Measurements from ENCODE around the gene RANGAP1. TPM values are rescaled to one million over a fixed set of nuclear protein-coding genes. Genes with fewer than 3 reads are reported as not detected.

RANGAP1 gene
- total and polyA plus RNA-seq, 2 donors (not counting 1 experiment from before 2014, with no cell fraction given), result 37.2 to 59.9 TPM

DNA sequence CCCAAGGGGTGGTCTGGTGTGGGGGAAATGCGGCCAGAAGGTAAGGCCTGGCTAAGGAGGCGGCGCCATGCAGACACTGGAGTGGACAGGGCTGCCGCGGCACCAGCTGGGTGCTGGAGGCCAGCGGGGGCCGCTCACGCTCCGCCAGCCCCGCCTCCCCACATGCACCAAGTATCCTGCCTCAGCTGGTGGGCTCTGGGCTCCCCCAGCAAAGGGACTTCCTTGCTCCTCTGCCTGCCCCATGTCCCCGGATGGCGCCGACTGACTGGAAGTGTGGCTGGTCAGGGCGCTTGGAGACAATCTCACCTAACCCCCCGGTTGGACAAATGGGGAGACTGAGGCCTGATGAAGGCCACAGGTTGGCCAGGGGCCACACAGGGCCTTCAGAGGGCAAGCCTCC is 37.7 kb downstream of the RANGAP1 start:
- H3K9me3 ChIP-seq (ENCODE audit: control insufficient read depth, insufficient read depth, low read depth, low read length), result no peaks in the 10 kb centered on the region
- H3K27ac ChIP-seq (ENCODE audit: insufficient read depth, low read length), result no peak overlapping the region
- no peaks in the 10 kb centered on the region for H3K4me1 ChIP-seq (ENCODE audit: control insufficient read depth, extremely low read depth, insufficient read depth, low read length)
- no peak for DNase-seq (ENCODE audit: low read depth in 2 of 2)
- H4K20me1 ChIP-seq (ENCODE audit: control insufficient read depth, extremely low read depth, insufficient read depth, low read length), result no peaks in the 10 kb centered on the region
- no peak overlapping the region for H3K4me3 ChIP-seq (replicated peaks in 1 of 4; ENCODE audit: control extremely low read depth in 1 of 4, insufficient read depth in 1 of 4, low read depth in 3 of 4, low read length in 4 of 4)
- TF ChIP-seq EZH2 (IDR thresholded peaks at IDR 0.05; ENCODE audit: low read length, missing control alignments), result no peak
- TF ChIP-seq, protein P1, sequence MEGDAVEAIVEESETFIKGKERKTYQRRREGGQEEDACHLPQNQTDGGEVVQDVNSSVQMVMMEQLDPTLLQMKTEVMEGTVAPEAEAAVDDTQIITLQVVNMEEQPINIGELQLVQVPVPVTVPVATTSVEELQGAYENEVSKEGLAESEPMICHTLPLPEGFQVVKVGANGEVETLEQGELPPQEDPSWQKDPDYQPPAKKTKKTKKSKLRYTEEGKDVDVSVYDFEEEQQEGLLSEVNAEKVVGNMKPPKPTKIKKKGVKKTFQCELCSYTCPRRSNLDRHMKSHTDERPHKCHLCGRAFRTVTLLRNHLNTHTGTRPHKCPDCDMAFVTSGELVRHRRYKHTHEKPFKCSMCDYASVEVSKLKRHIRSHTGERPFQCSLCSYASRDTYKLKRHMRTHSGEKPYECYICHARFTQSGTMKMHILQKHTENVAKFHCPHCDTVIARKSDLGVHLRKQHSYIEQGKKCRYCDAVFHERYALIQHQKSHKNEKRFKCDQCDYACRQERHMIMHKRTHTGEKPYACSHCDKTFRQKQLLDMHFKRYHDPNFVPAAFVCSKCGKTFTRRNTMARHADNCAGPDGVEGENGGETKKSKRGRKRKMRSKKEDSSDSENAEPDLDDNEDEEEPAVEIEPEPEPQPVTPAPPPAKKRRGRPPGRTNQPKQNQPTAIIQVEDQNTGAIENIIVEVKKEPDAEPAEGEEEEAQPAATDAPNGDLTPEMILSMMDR (conservative IDR thresholded peaks at IDR 0.05 in 1 of 2, IDR thresholded peaks at IDR 0.05 in 1 of 2; ENCODE audit: low read depth in 1 of 2, low read length in 2 of 2), result no peak
- no peak overlapping the region for H3K4me2 ChIP-seq (ENCODE audit: extremely low read depth, insufficient read depth, low read length)
- no peaks in the 10 kb centered on the region for H3K27me3 ChIP-seq (ENCODE audit: control insufficient read depth, insufficient read depth, low read length)
- no peaks in the 10 kb centered on the region for H3K79me2 ChIP-seq (ENCODE audit: control insufficient read depth, insufficient read depth, low read length)
- H3K36me3 ChIP-seq (ENCODE audit: control insufficient read depth, insufficient read depth, low read length), result peaks cover 46% of the 10 kb centered on the region
- no peak overlapping the region for H3K9ac ChIP-seq (ENCODE audit: insufficient read depth, low read length)
- no peak overlapping the region for H2AFZ ChIP-seq (ENCODE audit: low read length)

DNA sequence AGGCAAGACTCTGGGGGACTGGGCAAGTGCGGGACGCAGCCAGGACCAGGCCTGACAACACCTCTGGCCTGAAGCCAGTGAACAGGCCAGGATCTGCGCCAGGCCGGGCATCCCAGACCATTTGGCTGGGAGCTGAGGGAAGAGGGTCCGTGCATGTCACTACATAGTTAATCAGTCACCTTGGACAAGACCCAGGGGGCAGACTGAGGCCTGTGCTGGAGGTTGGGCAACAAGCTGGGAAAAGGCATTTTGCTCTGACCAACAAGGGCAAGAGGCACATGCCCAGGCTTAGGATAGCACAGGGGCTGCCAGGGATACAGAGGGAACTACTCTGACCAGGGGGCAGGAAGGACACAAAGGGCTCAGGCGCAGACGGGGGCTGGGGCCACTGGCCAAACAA is 38.3 kb downstream of the RANGAP1 start:
- H3K79me2 ChIP-seq (ENCODE audit: control insufficient read depth, insufficient read depth, low read length), result no peaks in the 10 kb centered on the region
- TF ChIP-seq, protein P1 (conservative IDR thresholded peaks at IDR 0.05 in 1 of 2, IDR thresholded peaks at IDR 0.05 in 1 of 2; ENCODE audit: low read depth in 1 of 2, low read length in 2 of 2), result no peak
- no peak for TF ChIP-seq EZH2 (IDR thresholded peaks at IDR 0.05; ENCODE audit: low read length, missing control alignments)
- no peak overlapping the region for H3K4me3 ChIP-seq (replicated peaks in 1 of 4; ENCODE audit: control extremely low read depth in 1 of 4, insufficient read depth in 1 of 4, low read depth in 3 of 4, low read length in 4 of 4)
- no peak overlapping the region for H2AFZ ChIP-seq (ENCODE audit: low read length)
- no peaks in the 10 kb centered on the region for H3K9me3 ChIP-seq (ENCODE audit: control insufficient read depth, insufficient read depth, low read depth, low read length)
- no peaks in the 10 kb centered on the region for H3K27me3 ChIP-seq (ENCODE audit: control insufficient read depth, insufficient read depth, low read length)
- DNase-seq (ENCODE audit: low read depth in 2 of 2), result no peak
- no peak overlapping the region for H3K4me2 ChIP-seq (ENCODE audit: extremely low read depth, insufficient read depth, low read length)
- H3K36me3 ChIP-seq (ENCODE audit: control insufficient read depth, insufficient read depth, low read length), result peaks cover 41% of the 10 kb centered on the region
- no peak overlapping the region for H3K27ac ChIP-seq (ENCODE audit: insufficient read depth, low read length)
- no peaks in the 10 kb centered on the region for H3K4me1 ChIP-seq (ENCODE audit: control insufficient read depth, extremely low read depth, insufficient read depth, low read length)
- no peak overlapping the region for H3K9ac ChIP-seq (ENCODE audit: insufficient read depth, low read length)
- no peaks in the 10 kb centered on the region for H4K20me1 ChIP-seq (ENCODE audit: control insufficient read depth, extremely low read depth, insufficient read depth, low read length)

DNA sequence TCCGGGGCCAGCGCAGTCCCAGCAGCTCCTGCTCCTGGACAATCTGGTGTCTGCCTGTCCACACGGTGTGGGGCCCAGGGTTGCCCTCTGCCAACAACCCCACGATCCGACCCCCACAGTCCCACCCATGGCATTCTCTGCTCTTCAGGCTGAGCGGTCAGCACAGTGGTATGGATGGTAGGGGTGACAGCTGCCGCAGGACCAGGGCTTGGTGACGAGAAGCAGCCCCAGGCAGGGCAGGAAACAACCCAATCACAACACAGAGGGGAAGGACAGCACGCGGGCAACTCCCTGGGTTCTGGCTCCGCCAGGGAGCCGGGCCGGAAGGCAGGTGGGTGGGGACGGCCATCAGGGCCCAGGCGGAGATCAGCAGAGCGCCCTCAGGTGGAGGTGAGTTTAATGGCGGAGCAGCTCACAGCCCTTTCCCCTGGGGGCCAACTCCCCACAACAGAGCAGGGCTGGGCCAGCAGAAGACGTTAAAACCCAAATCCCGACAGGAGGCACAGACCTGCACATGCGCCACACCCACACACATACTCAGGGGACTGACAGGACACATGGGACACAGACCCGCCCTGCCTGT is 40.0 kb downstream of the RANGAP1 start:
- Histone ChIP-seq H3K27ac (ENCODE audit: insufficient read depth, low read length) (no peak overlapping the region), H2AFZ (ENCODE audit: low read length) (no peak overlapping the region), H3K79me2 (ENCODE audit: control insufficient read depth, insufficient read depth, low read length) (no peaks in the 10 kb centered on the region), H4K20me1 (ENCODE audit: control insufficient read depth, extremely low read depth, insufficient read depth, low read length) (no peaks in the 10 kb centered on the region), H3K4me1 (ENCODE audit: control insufficient read depth, extremely low read depth, insufficient read depth, low read length) (no peaks in the 10 kb centered on the region), H3K9ac (ENCODE audit: insufficient read depth, low read length) (no peak overlapping the region), H3K36me3 (ENCODE audit: control insufficient read depth, insufficient read depth, low read length) (peaks cover 36% of the 10 kb centered on the region), H3K4me3 (replicated peaks in 1 of 4; ENCODE audit: control extremely low read depth in 1 of 4, insufficient read depth in 1 of 4, low read depth in 3 of 4, low read length in 4 of 4) (no peak overlapping the region), H3K9me3 (ENCODE audit: control insufficient read depth, insufficient read depth, low read depth, low read length) (no peaks in the 10 kb centered on the region), H3K4me2 (ENCODE audit: extremely low read depth, insufficient read depth, low read length) (no peak overlapping the region), H3K27me3 (ENCODE audit: control insufficient read depth, insufficient read depth, low read length) (no peaks in the 10 kb centered on the region)
- no peak for DNase-seq (ENCODE audit: low read depth in 2 of 2)
- TF ChIP-seq, protein P1 (conservative IDR thresholded peaks at IDR 0.05 in 1 of 2, IDR thresholded peaks at IDR 0.05 in 1 of 2; ENCODE audit: low read depth in 1 of 2, low read length in 2 of 2), result no peak
- TF ChIP-seq EZH2 (IDR thresholded peaks at IDR 0.05; ENCODE audit: low read length, missing control alignments), result no peak
